HPDE6-E6E7 (cell line): Measurements from ENCODE around the gene HNF1A.

Source experiments
- DNase-seq: peaks from one replicate; pipeline ENCODE4 v3.0.0; 2011; ENCODE audit warnings: missing footprints; ENCODE audit errors: extremely low spot score

HNF1A gene

DNA sequence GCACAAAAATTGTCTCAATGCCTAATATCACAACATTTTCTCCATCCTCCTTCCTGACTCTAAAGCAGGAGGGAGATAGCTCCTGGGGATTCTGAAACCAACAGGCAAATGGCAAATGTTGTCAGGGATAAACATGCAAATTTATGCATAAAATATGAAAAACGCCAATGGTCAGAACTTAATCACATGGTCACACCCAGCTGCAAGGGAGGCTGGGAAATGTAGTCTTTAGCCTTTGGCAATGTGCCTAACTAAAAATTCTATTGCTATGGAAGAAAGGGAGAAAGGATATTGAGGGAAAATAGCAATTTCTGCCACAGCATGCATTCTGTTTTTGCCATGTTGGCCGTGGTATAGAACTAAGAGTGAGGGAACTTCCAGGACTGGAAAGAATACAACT lies 72.4 kb downstream of the HNF1A start:
- no peak for DNase-seq
